Keratinocyte (primary cell): ENCODE data around the gene SOWAHD. TPM values are rescaled to one million over a fixed set of nuclear protein-coding genes. Genes with fewer than 3 reads are reported as not detected.

Experiments
- DNase-seq: peaks from one replicate; pipeline ENCODE4 v3.0.0-alpha.2; 2011; ENCODE audit warnings: low read depth, missing footprints, low spot score
- FAIRE-seq: peaks from 2 replicates; lab custom pipeline; 2011; peaks lifted over from hg19 to GRCh38; lab: Jason Lieb, UNC
- H2AFZ ChIP-seq: 2 replicates; pipeline ENCODE4 v1.6.0; 2012; ENCODE audit warnings: low read length, control low read depth, inconsistent platforms; ENCODE audit not compliant: control insufficient read depth
- H3K27ac ChIP-seq: 2 replicates; pipeline ENCODE4 v1.5.1; 2011; ENCODE audit warnings: low read length; ENCODE audit not compliant: control insufficient read depth, insufficient read depth
- H3K27me3 ChIP-seq: 3 replicates; pipeline ENCODE4 v1.6.0; 2011; ENCODE audit warnings: low read length; ENCODE audit not compliant: control insufficient read depth, insufficient read depth; ENCODE audit errors: extremely low read depth
- H3K36me3 ChIP-seq, 2 experiments: 2 replicates in 1 of 2; 3 replicates in 1 of 2; pipeline ENCODE4 v1.5.1; 2011; ENCODE audit warnings: low read length in 2 of 2, mild to moderate bottlenecking in 1 of 2; ENCODE audit not compliant: control insufficient read depth in 2 of 2, insufficient read depth in 2 of 2; ENCODE audit errors: extremely low read depth in 1 of 2
- H3K4me1 ChIP-seq: 3 replicates; pipeline ENCODE4 v1.5.1; 2011; ENCODE audit warnings: low read length; ENCODE audit not compliant: control insufficient read depth, insufficient read depth; ENCODE audit errors: extremely low read depth
- H3K4me2 ChIP-seq: 3 replicates; pipeline ENCODE4 v1.6.0; 2011; ENCODE audit warnings: low read depth, low read length; ENCODE audit not compliant: control insufficient read depth, insufficient read depth; ENCODE audit errors: extremely low read depth
- H3K4me3 ChIP-seq, 3 experiments: fragments of 200-600 bp in 1 of 3; sonication (generic) in 1 of 3; 2 replicates in 2 of 3; 3 replicates in 1 of 3; pipeline ENCODE4 v1.5.1; 2011 to 2016; ENCODE audit warnings: low read length in 3 of 3, mild to moderate bottlenecking in 3 of 3, control low read depth in 2 of 3, inconsistent platforms in 1 of 3, low read depth in 1 of 3, mixed read lengths in 1 of 3, mixed run types in 1 of 3, moderate library complexity in 1 of 3; ENCODE audit not compliant: control insufficient read depth in 2 of 3, insufficient read depth in 2 of 3; ENCODE audit errors: extremely low read depth in 1 of 3
- H3K79me2 ChIP-seq: 2 replicates; pipeline ENCODE4 v1.6.0; 2012; ENCODE audit warnings: low read length; ENCODE audit not compliant: control insufficient read depth, insufficient read depth
- H3K9ac ChIP-seq: 3 replicates; pipeline ENCODE4 v1.6.0; 2011; ENCODE audit warnings: low read length; ENCODE audit not compliant: control insufficient read depth, insufficient read depth; ENCODE audit errors: extremely low read depth
- H3K9me1 ChIP-seq: 3 replicates; pipeline ENCODE4 v1.6.0; 2011; ENCODE audit warnings: low read length; ENCODE audit not compliant: control insufficient read depth, insufficient read depth; ENCODE audit errors: extremely low read depth
- H3K9me3 ChIP-seq: 2 replicates; pipeline ENCODE4 v1.5.1; 2012; ENCODE audit warnings: low read depth, low read length; ENCODE audit not compliant: control insufficient read depth
- H4K20me1 ChIP-seq: 3 replicates; pipeline ENCODE4 v1.6.0; 2011; ENCODE audit warnings: low read length; ENCODE audit not compliant: control insufficient read depth, insufficient read depth; ENCODE audit errors: extremely low read depth
- EZH2 ChIP-seq: IDR thresholded peaks from one replicate; pipeline ENCODE4 v1.6.1; 2012; ENCODE audit warnings: inconsistent platforms, mild to moderate bottlenecking, low read length, moderate library complexity
- dilution Hi-C: fragments of 300-500 bp; cut with MboI; formaldehyde crosslinking; loops from one replicate; pipeline ENCODE4 v1.7.0; 2020; ENCODE audit warnings: low sequenced_read_pairs; ENCODE audit not compliant: extremely low pct_ligation_motif_present
- polyA plus RNA-seq, 5 experiments: library from polyadenylated mRNA; depleted of rRNA in 3 of 5; stranded (reverse) in 3 of 5; stranded (forward) in 1 of 5; unstranded in 1 of 5; fragments of >200 nt; gene quantifications; 1 replicate in 1 of 5; 2 replicates in 3 of 5; 3 replicates in 1 of 5; pipeline versions ENCODE4 v1.2.1 to v1.2.3, GENCODE V29; 2011 to 2012; ENCODE audit warnings: missing spikeins in 2 of 5, low read depth in 1 of 5, low replicate concordance in 1 of 5
- TF ChIP-seq, protein P1 (sequence below), 3 experiments: IDR thresholded peaks in 1 of 3; conservative IDR thresholded peaks in 1 of 3; optimal IDR thresholded peaks in 1 of 3; 2 replicates in 2 of 3; 3 replicates in 1 of 3; pipeline versions ENCODE3 to v1.5.1; 2011; ENCODE audit warnings: low read length in 3 of 3, mild to moderate bottlenecking in 3 of 3, moderate library complexity in 2 of 3, control low read depth in 1 of 3, inconsistent platforms in 1 of 3; ENCODE audit not compliant: insufficient read depth in 2 of 3; ENCODE audit errors: extremely low read depth in 1 of 3

SOWAHD gene
- polyA plus RNA-seq, 1 donor (not counting 4 experiments of a cell fraction or from before 2014, with no cell fraction given) = not detected

DNA sequence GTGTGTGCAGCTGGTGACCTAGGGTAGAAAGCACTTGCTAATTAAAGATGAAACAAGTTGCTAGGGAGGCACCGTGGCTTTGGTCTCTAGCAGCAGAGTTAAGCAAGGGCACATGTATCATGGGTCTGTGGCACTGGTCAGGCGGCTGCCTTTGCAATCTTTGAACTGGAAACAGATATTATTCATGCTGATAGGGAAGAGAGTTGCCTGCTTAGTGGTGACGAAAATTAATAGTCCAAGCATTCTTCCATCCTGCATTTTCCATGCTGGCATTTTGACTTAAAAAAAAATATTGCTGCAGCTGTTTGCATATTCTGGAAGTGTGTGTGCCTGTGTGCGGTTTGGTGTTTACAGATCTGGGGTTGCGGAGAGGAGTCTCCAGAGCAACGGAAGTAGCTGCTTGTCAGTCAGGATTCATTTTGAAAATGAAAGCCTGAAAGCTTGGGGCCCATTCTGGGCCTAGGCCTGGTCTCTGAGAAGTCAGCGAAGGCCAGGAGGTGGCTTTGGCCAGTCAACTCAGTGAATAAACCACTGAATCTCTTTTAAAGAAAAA lies 2.3 kb upstream of the SOWAHD start:
- FAIRE-seq (no peak), DNase-seq (no peak)
- H3K36me3 ChIP-seq = no peaks in the 10 kb centered on the region
- no peaks in the 10 kb centered on the region for H3K79me2 ChIP-seq
- TF ChIP-seq, protein P1, sequence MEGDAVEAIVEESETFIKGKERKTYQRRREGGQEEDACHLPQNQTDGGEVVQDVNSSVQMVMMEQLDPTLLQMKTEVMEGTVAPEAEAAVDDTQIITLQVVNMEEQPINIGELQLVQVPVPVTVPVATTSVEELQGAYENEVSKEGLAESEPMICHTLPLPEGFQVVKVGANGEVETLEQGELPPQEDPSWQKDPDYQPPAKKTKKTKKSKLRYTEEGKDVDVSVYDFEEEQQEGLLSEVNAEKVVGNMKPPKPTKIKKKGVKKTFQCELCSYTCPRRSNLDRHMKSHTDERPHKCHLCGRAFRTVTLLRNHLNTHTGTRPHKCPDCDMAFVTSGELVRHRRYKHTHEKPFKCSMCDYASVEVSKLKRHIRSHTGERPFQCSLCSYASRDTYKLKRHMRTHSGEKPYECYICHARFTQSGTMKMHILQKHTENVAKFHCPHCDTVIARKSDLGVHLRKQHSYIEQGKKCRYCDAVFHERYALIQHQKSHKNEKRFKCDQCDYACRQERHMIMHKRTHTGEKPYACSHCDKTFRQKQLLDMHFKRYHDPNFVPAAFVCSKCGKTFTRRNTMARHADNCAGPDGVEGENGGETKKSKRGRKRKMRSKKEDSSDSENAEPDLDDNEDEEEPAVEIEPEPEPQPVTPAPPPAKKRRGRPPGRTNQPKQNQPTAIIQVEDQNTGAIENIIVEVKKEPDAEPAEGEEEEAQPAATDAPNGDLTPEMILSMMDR (optimal IDR thresholded peaks at IDR 0.05 in 1 of 3, IDR thresholded peaks at IDR 0.05 in 1 of 3, conservative IDR thresholded peaks at IDR 0.05 in 1 of 3; ENCODE audit: extremely low read depth in 1 of 3, insufficient read depth in 2 of 3, low read length in 3 of 3) = no peak
- no peak for TF ChIP-seq EZH2
- H4K20me1 ChIP-seq = no peaks in the 10 kb centered on the region
- peaks cover 4% of the 10 kb centered on the region for H3K27me3 ChIP-seq
- no peak overlapping the region for H3K4me3 ChIP-seq
- H3K27ac ChIP-seq = no peak overlapping the region
- no peak overlapping the region for H3K9ac ChIP-seq
- H3K4me2 ChIP-seq = no peak overlapping the region
- no peaks in the 10 kb centered on the region for H3K4me1 ChIP-seq
- no peak overlapping the region for H2AFZ ChIP-seq
- no peaks in the 10 kb centered on the region for H3K9me3 ChIP-seq
- dilution Hi-C loops = loop anchor here (10.0 kb wide), 1 partner anchor 59 kb away; no protein-coding TSS in a partner anchor
- H3K9me1 ChIP-seq = no peaks in the 10 kb centered on the region

DNA sequence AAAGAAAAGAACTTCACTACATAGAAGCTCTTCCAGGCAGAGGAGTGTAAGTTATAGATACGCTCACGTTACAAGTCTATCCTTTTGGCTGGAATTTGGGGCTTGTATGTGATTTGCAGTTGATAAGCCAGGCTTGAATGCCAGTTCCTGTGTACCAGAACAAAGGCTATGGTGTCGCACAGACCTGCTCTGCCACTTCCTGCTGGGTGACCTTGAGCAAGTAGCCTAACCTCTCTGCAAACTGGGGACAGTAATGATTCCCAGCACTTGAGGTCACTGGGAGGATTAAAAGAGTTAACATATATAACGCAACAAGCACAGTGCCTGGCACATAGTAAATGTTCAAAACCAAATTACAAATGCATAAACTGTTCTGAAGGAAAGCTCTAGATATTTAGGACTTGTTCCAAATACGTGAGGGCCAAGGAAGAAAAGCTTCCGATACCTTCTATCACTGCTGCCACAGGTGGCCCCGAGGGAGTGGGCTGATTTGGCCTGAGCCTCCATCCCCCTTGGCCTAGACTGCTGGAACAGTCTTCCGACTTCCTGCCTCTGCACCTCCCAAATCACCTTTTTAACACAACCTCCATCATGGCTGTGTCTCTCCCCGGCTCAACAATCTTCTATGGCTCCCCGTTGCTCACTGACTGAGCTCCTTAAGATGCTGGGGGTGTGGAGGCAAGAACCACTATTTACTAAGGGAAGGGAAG lies 1.3 kb upstream of the SOWAHD start:
- H3K36me3 ChIP-seq = no peaks in the 10 kb centered on the region
- H3K4me2 ChIP-seq = no peak overlapping the region
- DNase-seq (no peak), FAIRE-seq (no peak)
- no peaks in the 10 kb centered on the region for H3K9me3 ChIP-seq
- H2AFZ ChIP-seq = no peak overlapping the region
- no peak overlapping the region for H3K9ac ChIP-seq
- H3K79me2 ChIP-seq = no peaks in the 10 kb centered on the region
- no peaks in the 10 kb centered on the region for H3K4me1 ChIP-seq
- no peak overlapping the region for H3K27ac ChIP-seq
- peaks cover 4% of the 10 kb centered on the region for H3K27me3 ChIP-seq
- H3K4me3 ChIP-seq = no peak overlapping the region
- no peaks in the 10 kb centered on the region for H3K9me1 ChIP-seq
- dilution Hi-C loops = loop anchor here (10.0 kb wide), 1 partner anchor 58 kb away; no protein-coding TSS in a partner anchor
- no peaks in the 10 kb centered on the region for H4K20me1 ChIP-seq
- no peak for TF ChIP-seq EZH2
- TF ChIP-seq, protein P1 (optimal IDR thresholded peaks at IDR 0.05 in 1 of 3, IDR thresholded peaks at IDR 0.05 in 1 of 3, conservative IDR thresholded peaks at IDR 0.05 in 1 of 3; ENCODE audit: extremely low read depth in 1 of 3, insufficient read depth in 2 of 3, low read length in 3 of 3) = no peak
